Measurements from ENCODE around the gene USP25.

DNA sequence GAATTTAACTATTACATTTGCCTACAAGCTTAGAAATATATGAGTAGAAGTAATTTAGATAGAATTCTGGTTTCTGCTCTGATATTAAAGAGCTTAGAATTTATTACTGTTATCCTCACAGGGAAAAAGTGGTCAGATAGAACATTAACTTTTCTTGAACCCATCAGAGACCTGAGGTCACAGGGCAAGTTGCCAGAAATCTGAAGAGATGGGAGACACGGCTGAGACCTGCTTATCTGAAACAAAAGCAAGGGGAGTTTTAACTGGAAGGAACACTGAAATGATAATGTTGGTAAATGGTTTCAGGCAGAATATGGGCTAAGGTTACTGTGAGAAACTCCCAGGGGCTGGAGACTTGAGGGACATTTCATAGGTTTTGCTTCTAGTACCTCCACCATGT is 28.0 kb upstream of the USP25 start:
- TF ChIP-seq TCF12 (IDR thresholded peaks at IDR 0.05; ENCODE audit: low read depth, low read length) (no peak), SP2 (IDR thresholded peaks at IDR 0.05; ENCODE audit: low read length) (no peak), JUN (IDR thresholded peaks at IDR 0.05; ENCODE audit: low read depth, low read length) (no peak), RNF2 (IDR thresholded peaks at IDR 0.05; ENCODE audit: borderline replicate concordance, low read depth, low read length, missing control alignments, poor library complexity, severe bottlenecking) (no peak), CTCF (IDR thresholded peaks at IDR 0.05; ENCODE audit: control extremely low read depth in 1 of 3, insufficient read depth in 1 of 3, low read depth in 1 of 3, low read length in 3 of 3) (no peak), POLR2A (IDR thresholded peaks at IDR 0.05; ENCODE audit: control extremely low read depth in 1 of 2, low read depth in 2 of 2, low read length in 2 of 2) (no peak), RFX5 (IDR thresholded peaks at IDR 0.05; ENCODE audit: borderline replicate concordance, low read depth, low read length) (no peak), CBX5 (IDR thresholded peaks at IDR 0.05; ENCODE audit: low read depth, low read length) (no peak)

Measured in H1 (cell line).